Astrocyte of the hippocampus (primary cell): ENCODE measurements around the gene SLC47A2.
A peak's percentile ranks its signal among the peaks of the same experiment; 100 is the strongest.
"Not testable (repeated sequence)": the region's sequence is repeated elsewhere in the genome, so short reads cannot be mapped to it uniquely, and the experiment has no call there.

Experiments used
- DNase-seq: peaks from one replicate; pipeline ENCODE4 v3.0.0; 2011; ENCODE audit warnings: low read depth, low spot score

The SLC47A2 gene

GRCh38 chr17:19706791-19707727 lies 9.3 kb downstream of the SLC47A2 start:
- no peak for DNase-seq

GRCh38 chr17:19705771-19706770 lies 10.3 kb downstream of the SLC47A2 start:
- no peak for DNase-seq

GRCh38 chr17:19705201-19705600 lies 11.2 kb downstream of the SLC47A2 start:
- no peak for DNase-seq

GRCh38 chr17:19703828-19704613 lies 12.4 kb downstream of the SLC47A2 start:
- DNase-seq = no peak

GRCh38 chr17:19703106-19703827 lies 13.1 kb downstream of the SLC47A2 start:
- no peak for DNase-seq

- DNase-seq = no peak
Observed at GRCh38 chr17:19702217-19702641, 14.2 kb downstream of the SLC47A2 start.

GRCh38 chr17:19686400-19687090 lies 29.8 kb downstream of the SLC47A2 start:
- no peak for DNase-seq

GRCh38 chr17:19684909-19685580 lies 31.3 kb downstream of the SLC47A2 start:
- DNase-seq = not testable (repeated sequence)

- DNase-seq = no peak
Observed at GRCh38 chr17:19683117-19683516, 33.3 kb downstream of the SLC47A2 start.

- DNase-seq = no peak
Observed at GRCh38 chr17:19678581-19679453, 37.6 kb downstream of the SLC47A2 start.

- DNase-seq = no peak
Observed at GRCh38 chr17:19677736-19678379, 38.5 kb downstream of the SLC47A2 start.

- no peak for DNase-seq
Observed at GRCh38 chr17:19676896-19677295, 39.5 kb downstream of the SLC47A2 start.

GRCh38 chr17:19673623-19674022 lies 42.8 kb downstream of the SLC47A2 start:
- no peak for DNase-seq

- DNase-seq = peak; percentile 30
Observed at GRCh38 chr17:19672009-19672750, 44.2 kb downstream of the SLC47A2 start.

- no peak for DNase-seq
Observed at GRCh38 chr17:19671433-19671832, 45.0 kb downstream of the SLC47A2 start.

- DNase-seq = no peak
Observed at GRCh38 chr17:19670908-19671307, 45.5 kb downstream of the SLC47A2 start.

GRCh38 chr17:19669680-19670079 lies 46.7 kb downstream of the SLC47A2 start:
- not testable (repeated sequence) for DNase-seq
